Stomach (tissue), 9 donors: ENCODE measurements around the gene ANKEF1. TPM values are rescaled to one million over a fixed set of nuclear protein-coding genes. Genes with fewer than 3 reads are reported as not detected.

Experiments
- DNase-seq, 2 donors: peaks; one replicate each; pipeline versions ENCODE4 v3.0.0 to v3.0.0-alpha.2; 2013 to 2019
- H3K27ac ChIP-seq, 5 donors: fragments of 200-600 bp in 4 of 5; sonication (generic) in 4 of 5; one replicate each; pipeline ENCODE4 v1.5.1; 2013 to 2019; ENCODE audit warnings: mild to moderate bottlenecking in 1 of 5, moderate library complexity in 1 of 5
- H3K27me3 ChIP-seq, 3 donors: fragments of 200-600 bp; sonication (generic); one replicate each; pipeline ENCODE4 v1.5.1; 2017 to 2019; ENCODE audit warnings: mixed run types in 1 of 3
- H3K36me3 ChIP-seq, 4 donors: fragments of 200-600 bp; sonication (generic); 1 replicate in 3 of 4; 2 replicates in 1 of 4; pipeline ENCODE4 v1.5.1; 2016 to 2019
- H3K4me1 ChIP-seq, 4 donors: fragments of 200-600 bp; sonication (generic); one replicate each; pipeline ENCODE4 v1.5.1; 2016 to 2019
- H3K4me3 ChIP-seq, 4 donors: fragments of 200-600 bp; sonication (generic) in 3 of 4; one replicate each; pipeline ENCODE4 v1.5.1; 2016 to 2019; ENCODE audit warnings: mild to moderate bottlenecking in 1 of 4
- H3K9me3 ChIP-seq, 4 donors: fragments of 200-600 bp; sonication (generic); one replicate each; pipeline ENCODE4 v1.5.1; 2016 to 2019
- EP300 ChIP-seq: sonication (generic); formaldehyde crosslinking; IDR thresholded peaks from one replicate; pipeline ENCODE4 v1.6.1; 2017; ENCODE audit warnings: antibody characterized with exemption
- POLR2A ChIP-seq, 4 donors: fragments of 450-650 bp; IDR thresholded peaks; one replicate each; pipeline ENCODE4 v1.6.1; 2016; ENCODE audit warnings: antibody characterized with exemption in 4 of 4, control low read depth in 2 of 4, mild to moderate bottlenecking in 1 of 4, moderate library complexity in 1 of 4
- POLR2AphosphoS5 ChIP-seq, 3 donors: sonication (generic); formaldehyde crosslinking; IDR thresholded peaks; one replicate each; pipeline ENCODE4 v1.6.1; 2016; ENCODE audit warnings: antibody characterized with exemption in 3 of 3
- WGBS, 5 donors: extraction: QIAGEN DNeasy Blood & Tissue Kit in 3 of 5; methylation state at CpG; one replicate each; pipeline versions ENCODE4 v1.1.5 to v1.1.7; 2013 to 2018; 5-methylcytosine and 5-hydroxymethylcytosine counted together
- intact Hi-C: fragments of 100-400 bp; cut with DNase I; formaldehyde crosslinking; loops from one replicate; pipeline ENCODE4 v1.15.1; 2023; ENCODE audit warnings: low total_unique reads
- polyA plus RNA-seq, 3 donors: library from polyadenylated mRNA; stranded (reverse); fragments of 200-250 nt; gene quantifications; one replicate each; pipeline ENCODE4 v1.2.3, GENCODE V29; 2013
- total RNA-seq, 5 donors: library from RNA; depleted of rRNA; stranded (reverse); fragments of >200 nt; gene quantifications; one replicate each; pipeline versions ENCODE4 v1.1.0 to v1.2.3, GENCODE V29; 2014 to 2016
- TF ChIP-seq, protein P1 (sequence below), 7 experiments: fragments of 450-650 bp in 4 of 7; fragments of 200-600 bp in 3 of 7; sonication (generic) in 3 of 7; IDR thresholded peaks; one replicate each; pipeline ENCODE4 v1.5.1; 2016 to 2019; ENCODE audit warnings: antibody characterized with exemption in 7 of 7, control low read depth in 2 of 7, mild to moderate bottlenecking in 1 of 7
- donor health status: healthy with polysubstance abuse.
- donor health status: Bipolar disorder and iron deficiency.
- donor health status: healthy.

Gene ANKEF1
- total and polyA plus RNA-seq, 8 donors: 0.58 to 9.4 (median 1.6) TPM

- Histone ChIP-seq H3K27ac (no peak overlapping the region), H3K9me3 (no peaks in the 10 kb centered on the region), H3K4me1 (peaks cover 0 to 10% (median 0%) of the 10 kb centered on the region in 4 donors), H3K36me3 (no peaks in the 10 kb centered on the region), H3K27me3 (no peaks in the 10 kb centered on the region), H3K4me3 (no peak overlapping the region)
- TF ChIP-seq EP300 (no peak), POLR2A (IDR thresholded peaks at IDR 0.05) (no peak), POLR2AphosphoS5 (IDR thresholded peaks at IDR 0.05) (no peak)
- TF ChIP-seq, protein P1, sequence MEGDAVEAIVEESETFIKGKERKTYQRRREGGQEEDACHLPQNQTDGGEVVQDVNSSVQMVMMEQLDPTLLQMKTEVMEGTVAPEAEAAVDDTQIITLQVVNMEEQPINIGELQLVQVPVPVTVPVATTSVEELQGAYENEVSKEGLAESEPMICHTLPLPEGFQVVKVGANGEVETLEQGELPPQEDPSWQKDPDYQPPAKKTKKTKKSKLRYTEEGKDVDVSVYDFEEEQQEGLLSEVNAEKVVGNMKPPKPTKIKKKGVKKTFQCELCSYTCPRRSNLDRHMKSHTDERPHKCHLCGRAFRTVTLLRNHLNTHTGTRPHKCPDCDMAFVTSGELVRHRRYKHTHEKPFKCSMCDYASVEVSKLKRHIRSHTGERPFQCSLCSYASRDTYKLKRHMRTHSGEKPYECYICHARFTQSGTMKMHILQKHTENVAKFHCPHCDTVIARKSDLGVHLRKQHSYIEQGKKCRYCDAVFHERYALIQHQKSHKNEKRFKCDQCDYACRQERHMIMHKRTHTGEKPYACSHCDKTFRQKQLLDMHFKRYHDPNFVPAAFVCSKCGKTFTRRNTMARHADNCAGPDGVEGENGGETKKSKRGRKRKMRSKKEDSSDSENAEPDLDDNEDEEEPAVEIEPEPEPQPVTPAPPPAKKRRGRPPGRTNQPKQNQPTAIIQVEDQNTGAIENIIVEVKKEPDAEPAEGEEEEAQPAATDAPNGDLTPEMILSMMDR (IDR thresholded peaks at IDR 0.05): no peak
- DNase-seq: no peak
- 83 to 89% (median 85%) methylated on average over 5 of the region's 5 CpGs for WGBS, 5 donors
- intact Hi-C loops: no loop called here
These were observed 27.0 kb upstream of the ANKEF1 start for GRCh38 chr20:10007747-10008146.

- TF ChIP-seq POLR2AphosphoS5 (IDR thresholded peaks at IDR 0.05) (no peak), EP300 (no peak), POLR2A (IDR thresholded peaks at IDR 0.05) (no peak)
- TF ChIP-seq, protein P1 (IDR thresholded peaks at IDR 0.05): no peak
- Histone ChIP-seq H3K4me1 (no peaks in the 10 kb centered on the region), H3K36me3 (no peaks in the 10 kb centered on the region), H3K9me3 (no peaks in the 10 kb centered on the region), H3K27ac (no peak overlapping the region), H3K4me3 (no peak overlapping the region), H3K27me3 (no peaks in the 10 kb centered on the region)
- intact Hi-C loops: no loop called here
- 59 to 68% (median 66%) methylated on average over 5 of the region's 5 CpGs for WGBS, 5 donors
- no peak for DNase-seq
These were observed 22.3 kb upstream of the ANKEF1 start for GRCh38 chr20:10012464-10012863.

DNA sequence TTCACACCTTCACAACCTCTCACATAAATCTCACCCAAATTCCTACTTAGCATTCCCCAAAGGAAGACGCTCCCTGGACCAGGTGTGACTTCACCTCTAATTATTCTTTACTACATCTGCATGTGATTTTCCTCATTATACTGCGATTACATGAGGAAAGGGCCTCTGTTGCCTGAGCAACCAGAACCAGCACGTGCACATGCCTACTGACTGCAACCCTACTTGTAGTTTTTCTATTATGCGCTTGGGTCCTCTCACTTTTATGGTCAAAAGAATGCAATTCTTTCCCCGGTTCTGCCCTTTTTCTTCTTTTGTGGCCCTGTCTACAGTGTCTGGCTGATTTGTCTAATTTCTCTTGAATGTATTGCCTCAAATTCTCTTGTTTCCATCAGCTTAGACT is 20.4 kb upstream of the ANKEF1 start:
- DNase-seq: no peak
- Histone ChIP-seq H3K27me3 (no peaks in the 10 kb centered on the region), H3K4me1 (no peaks in the 10 kb centered on the region), H3K9me3 (no peaks in the 10 kb centered on the region), H3K4me3 (no peak overlapping the region), H3K36me3 (no peaks in the 10 kb centered on the region), H3K27ac (no peak overlapping the region)
- 83 to 89% (median 85%) methylated on average over 5 of the region's 5 CpGs for WGBS, 5 donors
- no peak for TF ChIP-seq POLR2A (IDR thresholded peaks at IDR 0.05)
- no peak for TF ChIP-seq POLR2AphosphoS5 (IDR thresholded peaks at IDR 0.05)
- no peak for TF ChIP-seq EP300
- TF ChIP-seq, protein P1 (IDR thresholded peaks at IDR 0.05): no peak
- intact Hi-C loops: no loop called here

DNA sequence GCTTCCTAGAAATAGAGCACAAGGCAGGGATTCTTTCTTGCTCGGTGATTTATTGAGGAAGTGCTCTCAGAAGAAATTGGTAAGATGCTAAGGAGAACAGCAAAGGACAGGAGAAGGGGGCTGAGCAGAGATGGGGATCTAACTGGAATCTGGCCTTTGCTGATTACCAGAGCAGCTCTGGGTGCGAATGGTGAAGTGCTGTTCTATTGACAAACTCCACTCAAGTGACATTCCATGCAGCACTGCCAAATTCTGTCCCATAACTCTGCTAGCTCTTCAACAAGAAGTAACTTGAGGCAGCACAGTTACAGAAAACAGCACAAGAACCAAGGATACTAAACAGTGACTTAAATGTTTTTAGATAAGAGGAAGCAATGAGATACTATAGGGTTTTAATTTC is 13.8 kb upstream of the ANKEF1 start:
- H3K27me3 ChIP-seq: no peaks in the 10 kb centered on the region
- TF ChIP-seq, protein P1 (IDR thresholded peaks at IDR 0.05): no peak
- TF ChIP-seq POLR2A (IDR thresholded peaks at IDR 0.05): no peak
- TF ChIP-seq POLR2AphosphoS5 (IDR thresholded peaks at IDR 0.05): no peak
- TF ChIP-seq EP300: no peak
- H3K9me3 ChIP-seq: no peaks in the 10 kb centered on the region
- no peak overlapping the region for H3K4me3 ChIP-seq
- H3K27ac ChIP-seq: no peak overlapping the region
- WGBS, 5 donors: 45 to 70% (median 59%) methylated on average over 2 of the region's 2 CpGs
- no peaks in the 10 kb centered on the region for H3K4me1 ChIP-seq
- H3K36me3 ChIP-seq: no peaks in the 10 kb centered on the region
- intact Hi-C loops: no loop called here
- DNase-seq: no peak
